RWPE2 (cell line): Measurements from ENCODE around the gene S100Z.
A peak's percentile ranks its signal among the peaks of the same experiment; 100 is the strongest.
"Not testable (repeated sequence)": the region's sequence is repeated elsewhere in the genome, so short reads cannot be mapped to it uniquely, and the experiment has no call there.

Experiments
- ATAC-seq: fragments of 200-7000 bp; cut with Tn5 transposase; 3 replicates; pipeline ENCODE4 v1.9.1; 2021; ENCODE audit warnings: low read depth
- DNase-seq: peaks from one replicate; pipeline ENCODE4 v3.0.0-alpha.2; 2020; ENCODE audit warnings: low spot score
- H3K27ac ChIP-seq: fragments of 450-650 bp; 2 replicates; pipeline ENCODE4 v1.5.1; 2017; ENCODE audit warnings: mild to moderate bottlenecking; ENCODE audit not compliant: poor library complexity, severe bottlenecking
- H3K27me3 ChIP-seq: fragments of 250-450 bp; sonication (Bioruptor Pico); 2 replicates; pipeline ENCODE4 v1.5.1; 2021; ENCODE audit warnings: mild to moderate bottlenecking, moderate library complexity; ENCODE audit not compliant: insufficient read depth, poor library complexity, severe bottlenecking
- H3K36me3 ChIP-seq: fragments of 250-450 bp; sonication (Bioruptor Pico); 2 replicates; pipeline ENCODE4 v1.5.1; 2020; ENCODE audit warnings: low read depth, mild to moderate bottlenecking, moderate library complexity
- H3K4me1 ChIP-seq: fragments of 250-450 bp; sonication (Bioruptor Pico); 2 replicates; pipeline ENCODE4 v1.5.1; 2021; ENCODE audit warnings: mild to moderate bottlenecking, moderate library complexity; ENCODE audit not compliant: insufficient read depth, poor library complexity, severe bottlenecking
- H3K4me3 ChIP-seq: fragments of 250-450 bp; sonication (Bioruptor Pico); 2 replicates; pipeline ENCODE4 v1.5.1; 2021; ENCODE audit warnings: mild to moderate bottlenecking, moderate library complexity; ENCODE audit not compliant: severe bottlenecking
- H3K9me3 ChIP-seq: fragments of 250-450 bp; sonication (Bioruptor Pico); 2 replicates; pipeline ENCODE4 v1.5.1; 2021; ENCODE audit warnings: mild to moderate bottlenecking, moderate library complexity; ENCODE audit not compliant: severe bottlenecking
- TF ChIP-seq, protein P1 (sequence below): fragments of 450-650 bp; IDR thresholded peaks from one replicate; pipeline ENCODE4 v1.5.1; 2017; ENCODE audit warnings: mild to moderate bottlenecking, moderate library complexity; ENCODE audit not compliant: poor library complexity, severe bottlenecking

The S100Z gene

DNA sequence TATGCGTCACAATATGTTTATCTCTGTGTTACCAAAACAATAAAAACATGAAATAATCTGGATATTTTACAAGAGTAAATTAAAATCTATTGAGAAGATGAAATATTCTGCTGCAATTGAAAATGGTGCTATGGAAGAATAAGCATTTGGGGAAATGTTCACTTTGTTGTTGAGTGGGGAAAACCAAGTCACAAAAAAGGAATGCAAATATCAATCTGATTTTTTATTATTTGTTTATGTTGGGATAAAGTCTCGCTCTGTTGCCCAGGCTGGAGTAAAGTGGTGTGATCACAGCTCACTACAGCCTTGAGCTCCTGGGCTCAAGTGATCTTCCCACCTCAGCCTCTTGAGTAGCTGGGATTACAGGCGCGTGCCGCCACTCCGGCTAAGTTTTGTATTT is 39.6 kb upstream of the S100Z start:
- Histone ChIP-seq H3K27me3 (no peaks in the 10 kb centered on the region), H3K9me3 (no peaks in the 10 kb centered on the region), H3K4me3 (no peak overlapping the region), H3K36me3 (no peaks in the 10 kb centered on the region), H3K27ac (peak overlapping the region; percentile 72), H3K4me1 (peaks cover 46% of the 10 kb centered on the region)
- DNase-seq, result no peak
- TF ChIP-seq, protein P1, sequence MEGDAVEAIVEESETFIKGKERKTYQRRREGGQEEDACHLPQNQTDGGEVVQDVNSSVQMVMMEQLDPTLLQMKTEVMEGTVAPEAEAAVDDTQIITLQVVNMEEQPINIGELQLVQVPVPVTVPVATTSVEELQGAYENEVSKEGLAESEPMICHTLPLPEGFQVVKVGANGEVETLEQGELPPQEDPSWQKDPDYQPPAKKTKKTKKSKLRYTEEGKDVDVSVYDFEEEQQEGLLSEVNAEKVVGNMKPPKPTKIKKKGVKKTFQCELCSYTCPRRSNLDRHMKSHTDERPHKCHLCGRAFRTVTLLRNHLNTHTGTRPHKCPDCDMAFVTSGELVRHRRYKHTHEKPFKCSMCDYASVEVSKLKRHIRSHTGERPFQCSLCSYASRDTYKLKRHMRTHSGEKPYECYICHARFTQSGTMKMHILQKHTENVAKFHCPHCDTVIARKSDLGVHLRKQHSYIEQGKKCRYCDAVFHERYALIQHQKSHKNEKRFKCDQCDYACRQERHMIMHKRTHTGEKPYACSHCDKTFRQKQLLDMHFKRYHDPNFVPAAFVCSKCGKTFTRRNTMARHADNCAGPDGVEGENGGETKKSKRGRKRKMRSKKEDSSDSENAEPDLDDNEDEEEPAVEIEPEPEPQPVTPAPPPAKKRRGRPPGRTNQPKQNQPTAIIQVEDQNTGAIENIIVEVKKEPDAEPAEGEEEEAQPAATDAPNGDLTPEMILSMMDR, result no peak
- ATAC-seq, result no peak

DNA sequence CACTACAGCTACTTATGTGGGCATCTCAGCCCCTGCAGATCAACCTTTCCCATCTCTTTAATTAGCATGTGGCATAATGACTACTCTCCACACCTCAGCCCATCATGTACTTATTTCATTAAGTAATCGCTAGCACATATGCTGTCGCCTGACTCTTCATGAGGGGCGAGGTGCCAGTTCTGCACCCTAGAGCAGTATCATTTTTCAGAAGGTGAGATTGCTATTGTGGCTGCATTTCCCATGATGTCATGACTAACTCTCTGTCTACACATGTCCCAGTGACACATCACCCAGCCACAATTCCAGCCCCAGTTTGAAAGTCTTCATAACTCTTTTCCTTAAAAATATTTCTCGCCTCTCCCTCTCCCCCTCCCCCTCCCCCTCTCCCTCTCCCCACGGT is 38.6 kb upstream of the S100Z start:
- Histone ChIP-seq H3K27me3 (no peaks in the 10 kb centered on the region), H3K27ac (peak overlapping the region; percentile 72), H3K4me1 (peaks cover 43% of the 10 kb centered on the region), H3K9me3 (no peaks in the 10 kb centered on the region), H3K36me3 (no peaks in the 10 kb centered on the region), H3K4me3 (no peak overlapping the region)
- TF ChIP-seq, protein P1, result no peak
- DNase-seq (peak; percentile 80), ATAC-seq (peak; percentile 71)

DNA sequence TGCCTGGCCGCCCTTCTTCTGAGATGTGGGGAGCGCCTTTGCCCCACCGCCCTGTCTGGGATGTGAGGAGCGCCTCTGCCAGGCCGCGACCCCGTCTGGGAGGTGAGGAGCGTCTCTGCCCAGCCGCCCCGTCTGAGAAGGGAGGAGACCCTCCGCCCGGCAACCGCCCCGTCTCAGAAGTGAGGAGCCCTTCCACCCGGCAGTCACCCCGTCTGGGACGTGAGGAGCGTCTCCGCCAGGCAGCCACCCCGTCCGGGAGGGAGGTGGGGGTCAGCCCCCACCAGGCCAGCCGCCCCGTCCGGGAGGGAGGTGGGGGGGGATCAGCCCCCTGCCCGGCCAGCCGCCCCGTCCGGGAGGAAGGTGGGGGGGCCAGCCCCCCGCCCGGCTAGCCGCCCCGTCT is 37.6 kb upstream of the S100Z start:
- peak overlapping the region; percentile 72 for H3K27ac ChIP-seq
- not testable (repeated sequence) for H3K9me3 ChIP-seq, DNase-seq, H3K27me3 ChIP-seq, ATAC-seq, H3K4me3 ChIP-seq, H3K36me3 ChIP-seq
- H3K4me1 ChIP-seq, result peaks cover 44% of the 10 kb centered on the region

DNA sequence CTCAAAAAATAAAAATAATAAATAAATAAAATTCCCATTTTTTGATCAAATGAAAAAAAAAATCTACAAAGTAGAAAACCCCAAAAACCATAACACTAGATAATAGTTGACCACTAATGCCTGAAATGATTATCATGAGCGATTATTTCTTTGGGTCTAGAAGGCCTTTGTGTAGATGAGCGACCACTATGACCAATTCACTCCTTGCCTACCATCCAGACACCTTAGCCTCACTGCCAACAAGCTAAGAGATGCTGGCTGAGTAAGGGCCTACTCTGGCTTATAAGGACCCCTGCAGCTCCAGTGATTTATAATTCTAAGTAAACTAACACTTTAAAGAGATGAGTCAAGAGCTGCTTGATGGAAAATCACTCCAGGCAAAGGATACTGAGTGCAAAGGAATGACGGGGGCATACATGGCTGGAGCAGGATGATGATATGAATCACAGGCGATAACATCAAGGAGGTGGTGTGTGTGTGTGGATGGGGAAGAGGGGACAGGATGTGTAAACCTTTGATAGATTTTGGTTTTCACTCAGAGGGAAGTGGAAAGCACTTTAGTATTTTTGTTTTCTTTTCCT is 35.7 kb upstream of the S100Z start:
- Histone ChIP-seq H3K27me3 (no peaks in the 10 kb centered on the region), H3K27ac (peak overlapping the region; percentile 72), H3K9me3 (no peaks in the 10 kb centered on the region), H3K4me3 (no peak overlapping the region), H3K4me1 (peaks cover 43% of the 10 kb centered on the region), H3K36me3 (no peaks in the 10 kb centered on the region)
- DNase-seq (peak; percentile 82), ATAC-seq (peak; percentile 71)
- TF ChIP-seq, protein P1, result no peak

DNA sequence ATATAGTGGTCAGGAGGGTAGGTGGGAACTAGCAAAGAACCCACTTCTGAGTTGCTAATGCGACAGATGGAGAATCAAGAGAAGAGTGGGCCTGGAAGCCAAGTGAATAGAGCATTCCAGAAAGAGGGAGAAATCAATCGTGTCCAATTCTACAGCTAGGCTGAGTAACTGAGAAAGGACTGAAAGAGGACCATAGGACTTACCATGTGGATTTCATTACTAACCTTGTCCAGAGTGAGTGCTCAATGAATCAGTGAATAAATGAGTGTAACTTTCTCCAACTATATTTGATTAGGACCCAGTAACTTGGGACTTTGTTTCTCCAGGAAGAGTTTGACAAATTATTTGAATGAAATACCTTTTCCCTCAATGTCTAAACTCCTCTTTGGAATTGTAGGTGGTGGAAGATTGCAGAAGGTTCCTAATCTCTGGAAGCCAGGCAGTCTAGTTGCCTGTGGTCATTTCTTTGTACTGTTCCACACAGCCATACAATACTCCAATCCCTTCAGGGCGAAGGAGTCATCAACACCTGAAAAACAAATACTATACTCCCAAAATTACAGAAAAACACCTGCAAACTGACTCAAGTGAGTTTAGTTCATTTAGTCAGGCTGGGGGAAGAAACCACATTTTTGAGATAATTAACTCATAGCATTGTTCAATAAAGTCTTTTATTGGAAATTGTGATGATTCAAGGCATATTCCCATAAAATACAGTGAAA is 33.5 kb upstream of the S100Z start:
- peaks cover 43% of the 10 kb centered on the region for H3K4me1 ChIP-seq
- H3K4me3 ChIP-seq, result no peak overlapping the region
- peak overlapping the region; percentile 72 for H3K27ac ChIP-seq
- DNase-seq (no peak), ATAC-seq (no peak)
- H3K36me3 ChIP-seq, result no peaks in the 10 kb centered on the region
- no peaks in the 10 kb centered on the region for H3K9me3 ChIP-seq
- H3K27me3 ChIP-seq, result no peaks in the 10 kb centered on the region
- TF ChIP-seq, protein P1, result no peak
